Mesothelial cell of epicardium (in vitro differentiated cells): ENCODE results near the gene KCNH3. TPM values are rescaled to one million over a fixed set of nuclear protein-coding genes. Genes with fewer than 3 reads are reported as not detected.

Source experiments
- DNase-seq, 2 experiments: peaks; one replicate each; pipeline ENCODE4 v3.0.0; 2021; ENCODE audit warnings: low spot score in 2 of 2; ENCODE audit not compliant: unreplicated experiment in 2 of 2
- H3K27ac Mint-ChIP-seq: 2 replicates; pipeline ENCODE4 v1.8.0; 2021; ENCODE audit warnings: mixed read lengths
- H3K27me3 Mint-ChIP-seq: 2 replicates; pipeline ENCODE4 v1.8.0; 2021; ENCODE audit warnings: low read depth, mixed read lengths
- H3K36me3 Mint-ChIP-seq: 2 replicates; pipeline ENCODE4 v1.8.0; 2021; ENCODE audit warnings: mixed read lengths
- H3K4me1 Mint-ChIP-seq: 2 replicates; pipeline ENCODE4 v1.8.0; 2021; ENCODE audit warnings: mixed read lengths
- H3K4me3 Mint-ChIP-seq: 2 replicates; pipeline ENCODE4 v1.8.0; 2021; ENCODE audit warnings: mild to moderate bottlenecking, moderate library complexity, mixed read lengths
- H3K9me3 Mint-ChIP-seq: 2 replicates; pipeline ENCODE4 v1.8.0; 2021; ENCODE audit warnings: mixed read lengths
- CTCF ChIP-seq: fragments of 200-600 bp; sonication (generic); IDR thresholded peaks from one replicate; pipeline ENCODE4 v1.5.0; 2021; ENCODE audit warnings: antibody characterized with exemption; ENCODE audit not compliant: unreplicated experiment
- total RNA-seq: library from RNA; stranded (reverse); gene quantifications from 3 replicates; pipeline ENCODE4 v1.2.1, GENCODE V29; 2021

Gene KCNH3
- total RNA-seq, 1 donor from 2014 or later, result 1.8 TPM

DNA sequence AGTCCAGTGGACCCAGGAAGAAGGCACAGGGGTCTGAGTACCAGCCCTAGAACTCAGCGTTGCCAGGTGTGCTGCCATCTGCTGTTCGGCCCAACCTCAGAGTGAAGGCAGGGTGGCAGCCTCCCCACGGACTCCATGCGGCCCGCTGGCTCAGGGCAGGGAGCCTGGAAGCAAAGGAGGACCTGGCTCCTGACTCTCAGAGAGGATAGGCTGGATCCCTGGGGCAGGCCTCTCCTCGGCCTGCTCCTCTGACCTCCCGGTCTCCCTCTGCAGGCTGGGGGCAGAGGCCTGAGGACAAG is 19.0 kb downstream of the KCNH3 start:
- no peaks in the 10 kb centered on the region for H3K27me3 Mint-ChIP-seq
- no peak for DNase-seq
- no peaks in the 10 kb centered on the region for H3K4me1 Mint-ChIP-seq
- no peaks in the 10 kb centered on the region for H3K9me3 Mint-ChIP-seq
- H3K36me3 Mint-ChIP-seq, result peaks cover 28% of the 10 kb centered on the region
- no peak overlapping the region for H3K4me3 Mint-ChIP-seq
- no peak overlapping the region for H3K27ac Mint-ChIP-seq
- no peak for TF ChIP-seq CTCF

DNA sequence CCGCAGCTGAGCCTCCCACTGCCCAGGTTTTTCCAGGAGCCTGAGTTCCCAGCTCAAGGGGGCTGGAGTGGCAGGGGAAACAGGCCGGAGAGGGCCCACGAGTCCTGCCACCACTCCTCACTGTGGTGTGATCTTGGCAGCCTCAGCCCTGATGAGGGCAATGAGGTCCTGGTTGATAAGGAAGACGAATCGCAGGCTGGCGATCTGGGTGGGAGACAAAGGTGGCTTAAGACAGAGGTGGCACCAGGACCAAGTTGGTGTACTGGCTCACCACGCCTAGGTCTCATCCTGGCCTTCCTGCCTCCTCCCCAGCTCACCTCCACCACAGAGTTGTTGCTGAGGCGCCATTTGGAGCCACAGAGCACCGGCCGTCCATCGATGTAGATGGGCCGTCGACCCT is 19.7 kb downstream of the KCNH3 start:
- no peak for TF ChIP-seq CTCF
- H3K4me1 Mint-ChIP-seq, result no peaks in the 10 kb centered on the region
- peaks cover 28% of the 10 kb centered on the region for H3K36me3 Mint-ChIP-seq
- H3K27ac Mint-ChIP-seq, result no peak overlapping the region
- H3K27me3 Mint-ChIP-seq, result no peaks in the 10 kb centered on the region
- no peak for DNase-seq
- no peak overlapping the region for H3K4me3 Mint-ChIP-seq
- no peaks in the 10 kb centered on the region for H3K9me3 Mint-ChIP-seq

DNA sequence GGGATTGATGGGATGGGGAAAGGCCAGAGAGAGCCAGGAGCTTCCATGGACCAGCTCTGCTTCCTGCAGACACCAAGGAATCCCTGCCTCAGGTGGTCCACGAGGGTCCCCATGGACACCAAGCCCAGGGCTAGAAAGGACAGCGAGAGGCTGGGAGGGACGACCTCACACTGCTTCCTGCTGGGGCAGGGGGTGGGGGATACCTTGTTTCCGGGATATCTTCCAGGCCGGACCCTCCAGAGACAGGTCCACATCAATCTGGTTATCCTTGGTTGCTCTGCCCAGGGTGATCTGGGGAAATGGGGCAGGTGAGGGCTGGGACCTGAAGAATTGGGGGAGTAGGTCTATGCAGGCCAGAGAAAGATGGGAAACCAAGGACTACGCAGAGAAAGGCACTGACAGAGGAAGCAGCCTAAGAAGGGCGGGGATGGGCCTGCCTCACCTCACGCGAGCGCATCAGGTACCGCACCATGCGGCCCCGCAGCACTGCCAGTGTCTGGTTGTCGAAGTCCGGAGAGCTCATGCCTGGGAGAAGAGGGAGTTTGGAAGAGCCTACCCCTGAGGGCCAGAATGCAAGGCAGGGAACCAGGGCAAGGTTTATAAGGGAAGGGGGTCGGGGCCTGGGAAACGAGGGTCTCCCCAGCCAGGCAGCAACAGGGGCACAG is 20.3 kb downstream of the KCNH3 start:
- H3K27me3 Mint-ChIP-seq, result no peaks in the 10 kb centered on the region
- DNase-seq, result no peak
- H3K4me3 Mint-ChIP-seq, result no peak overlapping the region
- peaks cover 29% of the 10 kb centered on the region for H3K36me3 Mint-ChIP-seq
- no peaks in the 10 kb centered on the region for H3K9me3 Mint-ChIP-seq
- TF ChIP-seq CTCF, result no peak
- no peak overlapping the region for H3K27ac Mint-ChIP-seq
- H3K4me1 Mint-ChIP-seq, result no peaks in the 10 kb centered on the region

DNA sequence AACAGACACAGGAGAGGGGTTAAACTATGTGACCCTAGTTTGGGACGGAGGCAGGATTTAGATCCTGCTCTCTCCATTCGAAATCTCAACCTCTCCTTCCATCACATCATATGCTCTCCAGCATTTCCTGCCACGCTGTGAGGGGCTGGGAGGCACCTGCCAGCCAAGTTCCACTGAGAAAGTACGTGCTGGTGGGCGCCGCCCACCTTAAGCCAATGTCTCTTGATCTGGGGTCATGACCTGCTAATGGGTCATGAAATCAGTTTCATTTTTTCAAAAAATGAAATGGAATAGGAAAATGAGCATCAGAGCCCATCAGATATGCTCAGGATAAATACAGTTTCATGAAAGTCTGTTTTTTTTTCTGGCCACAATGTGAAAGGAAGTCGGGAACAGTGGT is 21.9 kb downstream of the KCNH3 start:
- H3K27me3 Mint-ChIP-seq, result no peaks in the 10 kb centered on the region
- H3K36me3 Mint-ChIP-seq, result peaks cover 34% of the 10 kb centered on the region
- no peaks in the 10 kb centered on the region for H3K4me1 Mint-ChIP-seq
- H3K27ac Mint-ChIP-seq, result no peak overlapping the region
- no peak for DNase-seq
- TF ChIP-seq CTCF, result no peak
- no peaks in the 10 kb centered on the region for H3K9me3 Mint-ChIP-seq
- H3K4me3 Mint-ChIP-seq, result no peak overlapping the region

- TF ChIP-seq CTCF, result no peak
- no peak overlapping the region for H3K4me3 Mint-ChIP-seq
- peaks cover 27% of the 10 kb centered on the region for H3K36me3 Mint-ChIP-seq
- no peaks in the 10 kb centered on the region for H3K27me3 Mint-ChIP-seq
- H3K27ac Mint-ChIP-seq, result no peak overlapping the region
- no peaks in the 10 kb centered on the region for H3K9me3 Mint-ChIP-seq
- H3K4me1 Mint-ChIP-seq, result peaks cover 4% of the 10 kb centered on the region
- DNase-seq, result no peak
These were observed 23.4 kb downstream of the KCNH3 start for GRCh38 chr12:49562233-49562632.

DNA sequence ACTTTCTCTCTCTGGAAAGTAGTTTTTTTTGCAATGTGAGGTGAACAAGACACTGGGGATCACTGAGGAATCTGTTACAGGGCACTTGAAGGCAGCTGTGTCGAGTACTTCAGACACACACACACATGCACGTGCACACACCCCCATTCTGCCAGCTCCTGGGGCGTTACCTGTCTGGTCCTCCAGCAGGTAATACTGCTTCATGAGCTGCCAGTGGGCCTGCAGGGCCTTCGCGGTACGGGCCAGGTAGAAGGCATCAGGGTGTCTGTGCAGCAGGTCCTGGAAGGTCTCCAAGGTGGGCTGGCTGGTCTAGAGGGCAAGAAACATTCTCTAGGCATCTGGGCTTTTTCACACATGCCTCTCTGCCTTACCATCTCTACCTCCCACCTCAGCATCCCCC is 24.0 kb downstream of the KCNH3 start:
- peaks cover 27% of the 10 kb centered on the region for H3K36me3 Mint-ChIP-seq
- H3K27me3 Mint-ChIP-seq, result no peaks in the 10 kb centered on the region
- H3K4me3 Mint-ChIP-seq, result no peak overlapping the region

More for the DNA sequence above, 24.0 kb downstream of the KCNH3 start:
- Mint-ChIP-seq H3K9me3 (no peaks in the 10 kb centered on the region), H3K4me1 (peaks cover 7% of the 10 kb centered on the region), H3K27ac (no peak overlapping the region)
- DNase-seq, result no peak
- no peak for TF ChIP-seq CTCF
